HG03571 (cell line): ENCODE data around the gene ARVCF.

Experiments
- ATAC-seq: cut with Tn5 transposase; IDR thresholded peaks from one replicate; pipeline ENCODE4 v1.9.1; 2021; ENCODE audit not compliant: unreplicated experiment

The ARVCF gene

DNA sequence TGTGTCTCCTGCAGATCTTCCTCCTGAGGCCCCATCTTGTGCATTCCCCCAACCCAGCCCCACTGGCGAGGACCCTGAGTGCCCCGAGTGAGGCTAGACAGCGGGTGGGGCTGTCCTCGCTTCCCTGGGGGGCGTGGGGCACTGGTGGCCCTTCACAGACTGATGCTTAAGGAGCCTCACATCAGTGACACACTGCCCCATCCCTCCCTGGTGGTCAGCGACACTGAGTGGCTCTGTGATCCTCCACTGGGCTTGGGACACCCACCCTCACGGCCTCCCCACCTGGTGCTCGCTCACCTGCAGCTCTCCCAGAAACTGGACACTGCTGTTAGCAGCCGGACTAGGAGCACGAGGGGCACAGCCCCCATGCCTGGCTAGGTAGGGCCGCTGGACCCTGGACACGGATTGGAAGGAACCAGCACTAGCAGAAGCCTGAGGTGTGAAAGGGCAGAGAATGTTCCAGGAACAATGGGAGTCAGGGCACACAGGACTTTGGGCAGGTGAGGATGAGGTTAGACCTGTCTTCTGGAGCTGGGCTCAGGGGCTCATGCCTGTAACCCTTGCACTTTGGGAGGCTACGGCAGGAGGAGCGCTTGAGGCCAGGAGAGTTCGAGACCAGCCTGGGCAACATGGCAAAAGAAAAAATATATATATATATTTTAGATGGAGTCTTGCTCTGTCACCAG is 51.8 kb downstream of the ARVCF start:
- no peak for ATAC-seq

DNA sequence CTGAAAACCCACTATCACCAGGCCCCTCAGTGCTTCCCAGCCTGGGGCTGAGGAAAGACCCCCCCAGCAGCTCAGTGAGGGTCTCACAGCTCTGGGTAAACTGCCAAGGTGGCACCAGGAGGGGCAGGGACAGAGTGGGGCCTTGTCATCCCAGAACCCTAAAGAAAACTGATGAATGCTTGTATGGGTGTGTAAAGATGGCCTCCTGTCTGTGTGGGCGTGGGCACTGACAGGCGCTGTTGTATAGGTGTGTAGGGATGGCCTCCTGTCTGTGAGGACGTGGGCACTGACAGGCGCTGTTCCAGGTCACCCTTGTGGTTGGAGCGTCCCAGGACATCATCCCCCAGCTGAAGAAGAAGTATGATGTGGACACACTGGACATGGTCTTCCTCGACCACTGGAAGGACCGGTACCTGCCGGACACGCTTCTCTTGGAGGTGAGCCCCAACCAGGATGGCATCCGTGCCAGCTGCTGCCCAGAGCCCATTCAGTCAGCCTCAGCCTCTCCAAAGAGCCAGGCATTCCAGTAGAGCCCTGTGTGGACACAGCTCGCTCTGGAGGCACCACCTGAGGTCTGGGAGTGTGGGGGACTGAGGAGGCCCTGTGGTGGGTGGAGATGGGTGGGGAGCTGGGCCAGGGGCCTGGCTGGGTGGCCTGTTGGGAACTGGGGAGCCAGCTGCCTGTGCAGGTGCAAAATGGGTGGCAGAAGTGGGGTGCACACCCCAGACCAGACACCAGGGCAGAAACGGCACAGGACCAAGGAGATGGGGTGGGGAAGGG is 52.6 kb downstream of the ARVCF start:
- ATAC-seq: no peak

- ATAC-seq: no peak
These were observed 53.5 kb downstream of the ARVCF start for GRCh38 chr22:19962909-19963806.

DNA sequence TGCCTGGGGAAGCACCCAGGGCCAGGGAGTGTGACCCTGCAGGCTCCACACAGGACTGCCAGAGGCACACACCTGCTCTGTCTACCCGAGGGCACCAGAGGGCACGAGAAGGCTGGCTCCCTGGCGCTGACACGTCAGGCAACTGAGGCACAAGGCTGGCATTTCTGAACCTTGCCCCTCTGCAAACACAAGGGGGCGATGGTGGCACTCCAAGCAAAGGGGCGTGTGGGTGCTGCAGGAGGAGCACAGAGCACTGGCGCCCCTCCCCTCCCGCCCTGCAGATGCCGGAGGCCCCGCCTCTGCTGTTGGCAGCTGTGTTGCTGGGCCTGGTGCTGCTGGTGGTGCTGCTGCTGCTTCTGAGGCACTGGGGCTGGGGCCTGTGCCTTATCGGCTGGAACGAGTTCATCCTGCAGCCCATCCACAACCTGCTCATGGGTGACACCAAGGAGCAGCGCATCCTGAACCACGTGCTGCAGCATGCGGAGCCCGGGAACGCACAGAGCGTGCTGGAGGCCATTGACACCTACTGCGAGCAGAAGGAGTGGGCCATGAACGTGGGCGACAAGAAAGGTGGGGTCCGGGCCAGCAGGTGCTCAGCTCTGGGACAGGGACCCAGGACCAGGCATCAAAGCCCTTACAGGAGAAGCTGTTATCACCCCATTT is 54.2 kb downstream of the ARVCF start:
- no peak for ATAC-seq

GRCh38 chr22:19961868-19962245 is 54.8 kb downstream of the ARVCF start:
- ATAC-seq: no peak

DNA sequence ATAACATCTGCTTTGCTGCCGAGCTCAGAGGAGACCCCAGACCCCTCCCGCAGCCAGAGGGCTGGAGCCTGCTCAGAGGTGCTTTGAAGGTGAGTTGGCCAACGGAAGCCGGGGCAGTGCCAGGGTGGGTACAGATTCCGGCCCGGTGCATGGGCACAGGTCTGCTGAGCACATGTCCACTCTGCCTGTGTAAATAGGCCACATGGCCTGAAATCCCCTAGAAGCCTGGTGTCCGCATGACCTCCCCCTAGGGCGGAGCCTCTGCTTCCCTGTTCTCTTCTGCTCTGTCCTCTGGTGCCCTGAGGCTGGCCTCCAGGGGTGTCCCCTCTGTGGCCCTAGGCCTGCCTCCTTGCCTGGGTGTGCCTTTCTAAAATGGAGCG is 55.4 kb downstream of the ARVCF start:
- ATAC-seq: no peak

GRCh38 chr22:19960491-19961200 is 56.0 kb downstream of the ARVCF start:
- no peak for ATAC-seq

GRCh38 chr22:19959587-19960490 is 56.8 kb downstream of the ARVCF start:
- no peak for ATAC-seq

GRCh38 chr22:19959043-19959586 is 57.5 kb downstream of the ARVCF start:
- ATAC-seq: no peak

DNA sequence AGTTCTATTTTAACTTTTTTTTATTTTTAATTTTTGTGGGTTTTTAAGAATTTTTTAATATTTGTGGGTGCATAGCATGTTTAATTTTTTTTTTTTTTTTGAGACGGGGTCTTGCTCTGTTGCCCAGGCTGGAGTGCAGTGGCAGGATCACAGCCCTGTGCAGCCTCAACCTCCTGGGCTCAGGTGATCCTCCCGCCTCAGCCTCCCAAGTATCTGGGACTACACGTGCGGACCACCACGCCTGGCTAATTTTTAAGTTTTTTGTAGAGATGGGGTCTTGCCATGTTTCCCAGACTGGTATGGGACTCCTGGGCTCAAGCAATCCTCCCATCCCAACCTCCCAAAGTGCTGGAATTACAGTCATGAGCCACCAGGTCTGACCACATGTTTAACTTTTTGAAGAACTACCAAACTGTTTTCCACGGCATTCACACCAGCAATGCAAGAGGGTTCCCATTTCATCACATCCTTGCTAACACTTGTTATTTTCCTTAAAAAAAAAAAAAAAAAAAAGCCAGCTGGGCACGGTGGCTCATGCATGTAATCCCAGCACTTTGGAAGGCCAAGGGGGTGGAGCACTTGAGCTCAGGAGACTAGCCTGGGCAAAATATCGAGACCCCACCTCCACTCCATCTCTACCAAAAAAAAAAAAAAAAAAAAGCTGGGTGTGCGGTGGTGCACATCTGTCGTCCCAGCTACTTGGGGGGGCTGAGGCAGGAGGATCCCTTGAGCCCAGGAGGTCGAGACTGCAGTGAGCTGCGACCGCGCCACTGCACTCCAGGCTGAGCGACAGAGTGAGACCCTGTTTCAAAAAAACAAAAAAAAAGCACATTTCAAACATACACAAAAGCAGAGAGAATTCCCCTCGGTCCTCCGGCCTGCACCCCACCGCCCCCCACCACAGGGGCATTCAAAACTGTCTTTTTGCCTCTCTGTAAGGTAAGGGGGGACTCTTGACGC is 58.3 kb downstream of the ARVCF start:
- no peak for ATAC-seq

- ATAC-seq: no peak
These were observed 59.2 kb downstream of the ARVCF start for GRCh38 chr22:19957445-19957844.

DNA sequence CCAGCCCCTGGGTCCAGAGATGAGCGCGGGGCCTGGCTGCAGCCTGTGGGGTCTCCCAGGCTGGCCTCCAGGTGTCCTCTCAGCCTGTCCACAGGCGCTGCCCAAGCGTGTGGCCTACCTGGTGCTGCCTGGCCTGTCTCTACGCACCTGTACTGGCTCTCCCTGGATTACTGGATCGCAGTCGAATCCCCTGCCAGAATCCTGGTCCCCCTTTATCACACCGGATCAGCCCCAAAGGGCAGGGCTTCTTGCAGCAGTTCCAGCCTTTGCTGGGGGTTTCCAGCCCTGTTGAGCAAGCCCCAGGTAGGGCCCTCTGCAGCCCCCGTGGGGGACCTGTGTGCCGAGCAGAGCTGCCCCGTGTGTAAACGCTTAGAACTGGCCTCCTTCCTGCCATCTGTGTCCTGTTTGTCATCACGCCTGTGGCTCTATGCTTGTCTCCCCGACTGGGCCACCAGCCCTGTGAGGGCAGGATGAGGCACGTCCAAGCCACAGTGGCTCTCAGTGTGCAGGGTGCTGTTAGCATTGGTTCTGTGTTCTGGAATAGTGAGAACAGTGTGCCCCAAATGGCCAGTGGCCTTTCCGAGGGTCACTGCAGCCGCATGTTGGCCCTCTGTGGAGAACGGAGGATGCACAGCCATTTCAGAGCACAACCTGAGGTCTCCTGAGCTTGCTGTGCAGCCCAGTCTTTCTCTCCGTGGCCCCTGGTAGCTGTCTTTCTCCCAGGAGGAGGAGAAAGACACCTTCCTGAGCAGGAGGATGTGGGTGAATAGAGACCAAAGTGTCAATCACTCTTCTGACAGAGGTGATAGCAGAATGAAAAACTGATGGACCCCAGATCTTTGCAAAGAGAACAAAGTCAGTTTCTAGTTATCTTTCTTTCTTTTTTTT is 61.1 kb downstream of the ARVCF start:
- ATAC-seq: no peak

DNA sequence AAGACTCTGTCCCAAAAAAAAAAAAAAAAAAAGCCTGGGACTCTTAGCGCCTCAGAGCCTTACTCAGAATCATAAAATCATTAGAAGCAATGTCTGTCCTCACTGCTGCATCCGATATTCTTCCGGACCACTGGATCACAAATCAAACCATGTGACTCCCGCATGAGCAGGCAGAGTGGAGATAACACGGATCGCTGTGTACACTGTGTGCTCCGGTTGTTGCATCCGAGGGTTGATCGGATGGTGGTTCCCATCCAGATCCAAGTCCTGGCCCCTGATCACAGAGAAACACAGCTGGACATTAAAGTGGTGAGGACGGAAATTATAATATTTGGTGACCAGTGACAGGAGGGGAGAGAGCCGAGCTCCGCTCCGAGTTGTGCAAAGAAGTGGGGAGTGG is 65.3 kb downstream of the ARVCF start:
- no peak for ATAC-seq

- no peak for ATAC-seq
These were observed 68.4 kb downstream of the ARVCF start for GRCh38 chr22:19948057-19948760.

DNA sequence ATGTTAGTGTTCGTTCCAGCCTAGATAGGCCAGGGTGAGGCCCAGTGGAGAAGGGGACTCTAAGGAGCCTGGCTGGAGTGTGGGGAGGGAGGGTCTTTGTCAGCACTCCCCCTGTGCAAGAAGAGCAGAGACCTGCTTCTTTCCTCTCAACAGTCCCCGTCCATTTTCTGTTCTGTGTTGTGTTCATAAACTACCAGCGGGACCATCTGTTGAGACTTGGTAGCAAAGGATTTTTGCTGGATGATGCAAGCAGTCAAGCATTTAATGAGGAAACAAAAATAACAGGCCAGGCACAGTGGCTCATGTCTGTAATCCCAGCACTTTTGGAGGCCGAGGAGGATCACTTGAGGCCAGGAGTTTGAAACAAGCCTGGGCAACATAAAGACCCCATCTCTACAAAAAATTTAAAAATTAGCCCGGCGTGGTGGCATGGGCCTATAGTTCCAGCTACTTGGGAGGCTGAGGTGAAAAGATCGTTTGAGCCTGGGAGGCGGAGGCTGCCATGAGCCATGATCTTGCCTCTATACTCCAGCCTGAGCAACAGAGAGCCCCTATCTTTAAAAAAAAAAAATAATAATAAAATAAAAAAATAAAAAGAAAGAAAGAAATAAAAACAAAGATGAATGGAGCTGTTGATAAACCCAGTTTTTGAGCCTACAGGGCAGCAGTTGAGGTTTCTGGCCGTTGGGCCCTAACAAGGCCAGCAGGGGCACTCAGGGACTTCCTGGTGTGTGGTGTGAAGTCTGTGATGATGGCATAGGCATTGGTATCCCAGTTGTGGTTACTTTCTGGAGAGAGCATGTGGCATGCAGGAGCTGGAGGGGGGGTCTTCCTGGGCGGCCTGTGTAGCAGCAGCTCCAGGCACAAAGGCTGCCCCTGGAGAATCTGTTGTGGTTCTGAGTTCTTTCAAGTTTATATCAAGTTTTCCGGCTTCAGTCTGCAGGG is 73.3 kb downstream of the ARVCF start:
- no peak for ATAC-seq
